Fibroblast of skin of abdomen (primary cell): ENCODE data around the gene GPR39.

ENCODE experiments used
- DNase-seq: peaks from one replicate; pipeline ENCODE4 v3.0.0-alpha.2; 2013

Gene GPR39

DNA sequence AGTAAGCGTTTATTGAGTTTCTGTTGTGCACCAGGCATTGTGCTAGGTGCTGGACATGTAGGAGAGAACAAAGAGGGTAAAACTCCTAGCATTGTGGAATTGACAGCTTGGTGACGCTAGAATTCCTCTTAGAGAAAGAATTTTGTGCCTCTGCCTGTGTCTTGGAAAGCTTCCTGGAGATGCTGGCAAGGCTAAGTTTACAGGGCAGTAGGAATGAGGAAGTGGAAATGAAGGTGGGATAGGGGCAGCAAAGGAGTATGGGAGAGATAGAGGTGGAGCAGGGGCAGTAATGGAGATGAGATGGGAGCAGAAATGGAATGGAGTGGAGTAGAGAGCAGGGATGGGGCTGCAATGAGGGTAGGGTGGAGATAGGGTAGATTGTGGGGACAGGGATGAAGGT lies 29.8 kb downstream of the GPR39 start:
- DNase-seq: no peak

DNA sequence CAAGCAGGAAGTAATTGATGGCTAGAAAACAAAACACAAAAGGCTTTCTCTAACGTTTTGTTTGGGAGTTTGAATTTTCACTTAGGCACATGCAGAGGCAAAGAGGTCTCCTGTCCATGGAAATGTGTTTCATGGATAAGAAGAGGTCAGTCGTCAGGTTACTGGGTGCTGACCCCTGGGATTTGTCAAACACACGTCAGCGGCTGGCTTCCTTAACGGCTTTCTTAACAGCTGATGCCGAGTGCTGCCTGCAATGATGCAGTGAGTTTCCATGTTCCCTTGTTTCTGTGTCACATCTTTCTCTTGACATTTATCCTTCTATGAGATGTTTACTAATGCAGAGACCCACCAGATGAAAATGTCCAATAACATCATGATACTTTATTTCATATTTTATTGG lies 31.7 kb downstream of the GPR39 start:
- no peak for DNase-seq

DNA sequence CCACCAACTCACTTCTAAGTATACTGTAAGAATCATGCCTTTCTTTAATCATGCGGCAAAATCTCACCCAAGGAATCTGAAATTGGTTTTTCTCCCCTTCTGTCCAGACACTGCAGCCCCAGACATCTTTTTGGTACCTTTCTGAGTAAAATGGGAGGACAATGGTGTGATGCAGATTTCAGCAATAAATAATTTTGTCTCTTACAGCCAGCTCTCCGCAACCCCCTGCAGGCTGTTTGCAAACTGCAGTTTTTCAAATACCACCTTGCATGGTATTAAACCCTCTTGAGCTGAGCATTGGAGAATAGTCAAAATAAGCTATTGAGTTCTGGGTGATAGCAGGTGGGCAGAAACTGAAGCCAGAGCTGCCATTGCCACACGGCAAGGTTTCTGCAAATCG lies 32.2 kb downstream of the GPR39 start:
- peak; percentile 40 for DNase-seq

- no peak for DNase-seq
Observed at GRCh38 chr2:132449868-132450267, 33.3 kb downstream of the GPR39 start.

GRCh38 chr2:132460781-132461180 lies 44.2 kb downstream of the GPR39 start:
- DNase-seq: no peak

DNA sequence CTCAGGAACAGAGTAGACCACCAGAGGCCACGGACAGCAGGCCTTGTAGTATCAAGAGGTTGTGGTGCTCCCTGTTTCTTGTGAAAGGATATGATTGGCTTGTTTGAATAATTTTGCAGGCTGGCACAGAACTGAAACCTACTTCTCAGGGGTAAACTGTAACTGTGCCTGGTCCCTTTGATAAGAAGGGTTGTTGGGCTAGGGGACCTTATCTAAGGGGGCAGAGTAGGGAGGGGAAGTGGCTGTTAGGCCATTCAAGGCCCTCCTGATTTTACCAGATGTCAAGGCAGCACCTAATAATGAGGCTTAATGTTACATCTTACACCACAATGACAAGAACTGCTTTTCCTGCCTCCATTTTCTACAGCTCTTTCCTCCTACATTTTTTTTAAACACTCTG lies 45.6 kb downstream of the GPR39 start:
- no peak for DNase-seq

GRCh38 chr2:132463719-132464118 lies 47.1 kb downstream of the GPR39 start:
- no peak for DNase-seq

GRCh38 chr2:132465917-132466316 lies 49.3 kb downstream of the GPR39 start:
- no peak for DNase-seq

GRCh38 chr2:132466428-132467028 lies 49.9 kb downstream of the GPR39 start:
- no peak for DNase-seq

- no peak for DNase-seq
Observed at GRCh38 chr2:132468821-132469675, 52.4 kb downstream of the GPR39 start.

- DNase-seq: no peak
Observed at GRCh38 chr2:132470746-132471145, 54.1 kb downstream of the GPR39 start.

GRCh38 chr2:132473174-132473883 lies 56.7 kb downstream of the GPR39 start:
- DNase-seq: no peak

- DNase-seq: no peak
Observed at GRCh38 chr2:132475615-132476014, 59.0 kb downstream of the GPR39 start.

- peak; percentile 62 for DNase-seq
Observed at GRCh38 chr2:132477436-132477835, 60.8 kb downstream of the GPR39 start.

DNA sequence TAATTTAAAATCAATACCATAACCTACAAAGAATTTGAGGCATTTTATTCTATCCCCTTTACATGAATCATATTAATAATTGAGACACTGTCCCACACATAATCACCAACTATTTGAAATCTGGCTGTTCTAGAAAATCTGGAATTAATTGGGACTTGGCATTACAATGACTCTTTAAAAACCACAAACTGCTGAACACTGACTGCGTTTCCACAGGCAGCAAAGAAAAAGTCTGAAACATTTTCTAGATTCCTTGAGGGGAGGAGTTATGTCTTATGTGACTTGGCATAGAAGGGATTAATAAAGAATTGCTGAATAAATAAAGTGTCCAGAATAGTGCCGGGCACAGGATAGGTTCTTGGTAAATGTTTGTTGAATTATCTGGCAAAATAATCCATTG lies 61.4 kb downstream of the GPR39 start:
- DNase-seq: peak; percentile 93

- DNase-seq: no peak
Observed at GRCh38 chr2:132478461-132479105, 62.0 kb downstream of the GPR39 start.

DNA sequence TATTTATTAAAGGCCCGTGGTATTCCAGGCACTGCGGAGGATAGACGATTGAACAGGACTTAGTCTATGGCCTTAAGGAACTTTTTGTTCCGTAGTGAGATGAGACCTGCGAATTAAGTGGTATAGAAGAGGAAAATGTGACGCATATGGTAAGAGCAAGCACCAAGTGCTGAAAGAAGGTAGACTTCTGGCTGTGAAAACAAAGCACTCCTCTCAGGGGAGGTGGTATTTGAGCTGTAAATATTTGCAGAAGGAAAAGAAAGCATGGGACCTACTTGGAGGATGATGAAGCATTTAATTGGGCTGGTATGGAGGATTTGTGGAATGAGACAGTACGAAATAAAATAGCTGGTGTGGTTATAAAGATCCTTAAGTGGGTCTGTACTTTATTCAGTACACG lies 62.5 kb downstream of the GPR39 start:
- DNase-seq: no peak

GRCh38 chr2:132482821-132483220 lies 66.2 kb downstream of the GPR39 start:
- no peak for DNase-seq

GRCh38 chr2:132484144-132484543 lies 67.5 kb downstream of the GPR39 start:
- no peak for DNase-seq

- no peak for DNase-seq
Observed at GRCh38 chr2:132488491-132488890, 71.9 kb downstream of the GPR39 start.

DNA sequence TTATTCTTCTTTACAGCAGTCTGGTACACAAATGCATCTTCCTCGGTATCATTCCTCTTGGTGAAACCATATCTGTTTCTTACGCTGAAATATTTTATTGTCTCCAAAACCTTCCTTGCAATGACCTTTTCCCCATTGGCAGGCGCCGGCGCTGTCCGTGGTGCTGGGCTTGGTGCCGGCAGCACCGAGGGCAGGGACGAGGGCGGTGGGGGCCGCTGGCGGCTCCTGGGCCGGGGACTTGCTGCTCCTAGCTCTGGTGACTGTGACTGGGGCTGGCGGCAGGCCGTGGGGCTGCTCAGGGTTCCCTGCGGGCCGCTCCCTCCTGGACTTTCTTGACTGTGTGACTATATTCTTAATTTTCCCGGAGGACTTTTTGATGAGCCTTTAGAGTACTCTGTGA lies 72.5 kb downstream of the GPR39 start:
- DNase-seq: no peak

GRCh38 chr2:132495881-132496280 lies 79.3 kb downstream of the GPR39 start:
- no peak for DNase-seq

DNA sequence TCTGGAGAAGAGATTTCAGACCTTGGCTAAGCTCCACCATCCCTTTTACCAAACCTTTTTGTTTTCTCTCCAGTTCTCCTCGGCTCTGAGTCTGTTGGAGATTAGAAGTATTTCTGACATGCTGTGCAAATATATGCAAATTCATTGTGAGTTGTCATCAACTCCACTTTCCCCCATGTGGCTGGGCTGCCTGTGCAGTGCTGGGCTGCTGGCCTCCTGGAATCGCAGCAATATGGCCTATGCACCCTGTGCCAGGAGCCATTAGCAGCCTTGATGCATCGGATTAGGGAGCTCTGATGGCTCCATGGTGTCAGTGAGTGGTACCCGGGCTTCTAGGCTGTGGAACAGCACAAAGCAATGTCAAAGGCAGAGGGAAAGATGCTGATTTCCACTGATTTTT lies 80.0 kb downstream of the GPR39 start:
- DNase-seq: no peak
